Keratinocyte (primary cell): ENCODE data around the gene SPEM3. TPM values are rescaled to one million over a fixed set of nuclear protein-coding genes. Genes with fewer than 3 reads are reported as not detected.

Experiments used
- DNase-seq: peaks from one replicate; pipeline ENCODE4 v3.0.0-alpha.2; 2011; ENCODE audit warnings: low read depth, missing footprints, low spot score
- FAIRE-seq: peaks from 2 replicates; lab custom pipeline; 2011; peaks lifted over from hg19 to GRCh38; lab: Jason Lieb, UNC
- H2AFZ ChIP-seq: 2 replicates; pipeline ENCODE4 v1.6.0; 2012; ENCODE audit warnings: low read length, control low read depth, inconsistent platforms; ENCODE audit not compliant: control insufficient read depth
- H3K27ac ChIP-seq: 2 replicates; pipeline ENCODE4 v1.5.1; 2011; ENCODE audit warnings: low read length; ENCODE audit not compliant: control insufficient read depth, insufficient read depth
- H3K27me3 ChIP-seq: 3 replicates; pipeline ENCODE4 v1.6.0; 2011; ENCODE audit warnings: low read length; ENCODE audit not compliant: control insufficient read depth, insufficient read depth; ENCODE audit errors: extremely low read depth
- H3K36me3 ChIP-seq, 2 experiments: 2 replicates in 1 of 2; 3 replicates in 1 of 2; pipeline ENCODE4 v1.5.1; 2011; ENCODE audit warnings: low read length in 2 of 2, mild to moderate bottlenecking in 1 of 2; ENCODE audit not compliant: control insufficient read depth in 2 of 2, insufficient read depth in 2 of 2; ENCODE audit errors: extremely low read depth in 1 of 2
- H3K4me1 ChIP-seq: 3 replicates; pipeline ENCODE4 v1.5.1; 2011; ENCODE audit warnings: low read length; ENCODE audit not compliant: control insufficient read depth, insufficient read depth; ENCODE audit errors: extremely low read depth
- H3K4me2 ChIP-seq: 3 replicates; pipeline ENCODE4 v1.6.0; 2011; ENCODE audit warnings: low read depth, low read length; ENCODE audit not compliant: control insufficient read depth, insufficient read depth; ENCODE audit errors: extremely low read depth
- H3K4me3 ChIP-seq, 3 experiments: fragments of 200-600 bp in 1 of 3; sonication (generic) in 1 of 3; 2 replicates in 2 of 3; 3 replicates in 1 of 3; pipeline ENCODE4 v1.5.1; 2011 to 2016; ENCODE audit warnings: low read length in 3 of 3, mild to moderate bottlenecking in 3 of 3, control low read depth in 2 of 3, inconsistent platforms in 1 of 3, low read depth in 1 of 3, mixed read lengths in 1 of 3, mixed run types in 1 of 3, moderate library complexity in 1 of 3; ENCODE audit not compliant: control insufficient read depth in 2 of 3, insufficient read depth in 2 of 3; ENCODE audit errors: extremely low read depth in 1 of 3
- H3K79me2 ChIP-seq: 2 replicates; pipeline ENCODE4 v1.6.0; 2012; ENCODE audit warnings: low read length; ENCODE audit not compliant: control insufficient read depth, insufficient read depth
- H3K9ac ChIP-seq: 3 replicates; pipeline ENCODE4 v1.6.0; 2011; ENCODE audit warnings: low read length; ENCODE audit not compliant: control insufficient read depth, insufficient read depth; ENCODE audit errors: extremely low read depth
- H3K9me1 ChIP-seq: 3 replicates; pipeline ENCODE4 v1.6.0; 2011; ENCODE audit warnings: low read length; ENCODE audit not compliant: control insufficient read depth, insufficient read depth; ENCODE audit errors: extremely low read depth
- H3K9me3 ChIP-seq: 2 replicates; pipeline ENCODE4 v1.5.1; 2012; ENCODE audit warnings: low read depth, low read length; ENCODE audit not compliant: control insufficient read depth
- H4K20me1 ChIP-seq: 3 replicates; pipeline ENCODE4 v1.6.0; 2011; ENCODE audit warnings: low read length; ENCODE audit not compliant: control insufficient read depth, insufficient read depth; ENCODE audit errors: extremely low read depth
- CTCF ChIP-seq, 3 experiments: IDR thresholded peaks in 1 of 3; conservative IDR thresholded peaks in 1 of 3; optimal IDR thresholded peaks in 1 of 3; 2 replicates in 2 of 3; 3 replicates in 1 of 3; pipeline versions ENCODE3 to v1.5.1; 2011; ENCODE audit warnings: low read length in 3 of 3, mild to moderate bottlenecking in 3 of 3, moderate library complexity in 2 of 3, control low read depth in 1 of 3, inconsistent platforms in 1 of 3; ENCODE audit not compliant: insufficient read depth in 2 of 3; ENCODE audit errors: extremely low read depth in 1 of 3
- EZH2 ChIP-seq: IDR thresholded peaks from one replicate; pipeline ENCODE4 v1.6.1; 2012; ENCODE audit warnings: inconsistent platforms, mild to moderate bottlenecking, low read length, moderate library complexity
- dilution Hi-C: fragments of 300-500 bp; cut with MboI; formaldehyde crosslinking; loops from one replicate; pipeline ENCODE4 v1.7.0; 2020; ENCODE audit warnings: low sequenced_read_pairs; ENCODE audit not compliant: extremely low pct_ligation_motif_present
- polyA plus RNA-seq, 5 experiments: library from polyadenylated mRNA; depleted of rRNA in 3 of 5; stranded (reverse) in 3 of 5; stranded (forward) in 1 of 5; unstranded in 1 of 5; fragments of >200 nt; gene quantifications; 1 replicate in 1 of 5; 2 replicates in 3 of 5; 3 replicates in 1 of 5; pipeline versions ENCODE4 v1.2.1 to v1.2.3, GENCODE V29; 2011 to 2012; ENCODE audit warnings: missing spikeins in 2 of 5, low read depth in 1 of 5, low replicate concordance in 1 of 5

The SPEM3 gene
- polyA plus RNA-seq, 1 donor (not counting 4 experiments of a cell fraction or from before 2014, with no cell fraction given), result not detected

GRCh38 chr17:7467498-7467897 lies 38.8 kb downstream of the SPEM3 start:
- no peaks in the 10 kb centered on the region for H3K9me3 ChIP-seq
- no peak overlapping the region for H3K9ac ChIP-seq
- no peak overlapping the region for H3K4me2 ChIP-seq
- FAIRE-seq (no peak), DNase-seq (no peak)
- H3K27ac ChIP-seq, result no peak overlapping the region
- H2AFZ ChIP-seq, result no peak overlapping the region
- TF ChIP-seq CTCF (optimal IDR thresholded peaks at IDR 0.05 in 1 of 3, IDR thresholded peaks at IDR 0.05 in 1 of 3, conservative IDR thresholded peaks at IDR 0.05 in 1 of 3; ENCODE audit: extremely low read depth in 1 of 3, insufficient read depth in 2 of 3, low read length in 3 of 3) (no peak), EZH2 (no peak)
- peaks cover 3% of the 10 kb centered on the region for H3K9me1 ChIP-seq
- peaks cover 58% of the 10 kb centered on the region for H3K79me2 ChIP-seq
- dilution Hi-C loops, result no loop called here
- peaks cover 14 to 29% of the 10 kb centered on the region in 2 experiments for H3K36me3 ChIP-seq
- peaks cover 12% of the 10 kb centered on the region for H3K4me1 ChIP-seq
- no peaks in the 10 kb centered on the region for H4K20me1 ChIP-seq
- no peak overlapping the region for H3K4me3 ChIP-seq
- no peaks in the 10 kb centered on the region for H3K27me3 ChIP-seq

GRCh38 chr17:7468290-7468689 lies 39.6 kb downstream of the SPEM3 start:
- Histone ChIP-seq H2AFZ (no peak overlapping the region), H3K27ac (no peak overlapping the region), H3K4me3 (no peak overlapping the region), H3K4me2 (no peak overlapping the region), H4K20me1 (no peaks in the 10 kb centered on the region), H3K36me3 (peaks cover 14 to 21% of the 10 kb centered on the region in 2 experiments), H3K9me3 (no peaks in the 10 kb centered on the region), H3K4me1 (peaks cover 12% of the 10 kb centered on the region), H3K9me1 (peaks cover 3% of the 10 kb centered on the region), H3K9ac (no peak overlapping the region), H3K27me3 (no peaks in the 10 kb centered on the region), H3K79me2 (peaks cover 62% of the 10 kb centered on the region)
- DNase-seq, result no peak
- no peak for FAIRE-seq
- no peak for TF ChIP-seq EZH2
- TF ChIP-seq CTCF (optimal IDR thresholded peaks at IDR 0.05 in 1 of 3, IDR thresholded peaks at IDR 0.05 in 1 of 3, conservative IDR thresholded peaks at IDR 0.05 in 1 of 3; ENCODE audit: extremely low read depth in 1 of 3, insufficient read depth in 2 of 3, low read length in 3 of 3), result no peak
- dilution Hi-C loops, result no loop called here
